T follicular helper cell (primary cell): ENCODE measurements around the gene HDAC4.

ENCODE experiments used
- DNase-seq: peaks from one replicate; pipeline ENCODE4 v3.0.0-alpha.2; 2020; ENCODE audit warnings: low read depth

HDAC4 gene

DNA sequence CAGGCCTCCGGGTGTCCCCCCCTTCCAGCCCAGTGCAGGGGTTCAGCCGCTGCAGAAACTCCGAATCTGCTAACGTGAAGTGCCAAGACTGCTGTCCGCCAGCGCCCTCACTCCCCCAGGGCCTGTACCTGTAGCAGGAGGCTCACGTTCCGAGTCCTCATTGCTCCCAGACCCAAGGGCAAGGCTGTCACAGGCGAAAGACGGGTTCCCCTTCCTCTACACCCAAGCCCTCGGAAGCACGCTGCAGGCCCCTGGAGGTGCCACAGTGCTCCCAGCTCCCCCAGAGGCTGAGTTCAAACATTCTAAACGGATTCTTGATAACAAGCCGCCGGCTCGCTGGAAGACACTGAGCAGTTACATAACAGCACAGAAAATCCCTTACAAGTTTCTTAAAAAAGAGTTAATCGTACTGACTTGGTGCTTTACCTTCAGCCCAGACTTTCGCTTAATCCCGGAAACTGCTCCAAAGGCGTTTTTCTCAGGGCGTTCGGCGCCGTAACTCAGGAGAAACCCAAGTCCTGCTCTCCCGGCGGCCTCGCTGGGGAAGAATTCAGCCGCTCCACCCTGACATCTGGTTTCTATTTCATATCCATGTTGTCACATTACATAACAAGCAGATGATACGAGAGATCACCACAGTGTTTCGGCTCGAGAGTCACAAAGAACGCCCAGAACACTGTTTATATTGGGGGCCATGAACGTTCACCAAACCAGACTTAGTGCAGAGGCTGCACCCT is 92.0 kb downstream of the HDAC4 start:
- DNase-seq: no peak

DNA sequence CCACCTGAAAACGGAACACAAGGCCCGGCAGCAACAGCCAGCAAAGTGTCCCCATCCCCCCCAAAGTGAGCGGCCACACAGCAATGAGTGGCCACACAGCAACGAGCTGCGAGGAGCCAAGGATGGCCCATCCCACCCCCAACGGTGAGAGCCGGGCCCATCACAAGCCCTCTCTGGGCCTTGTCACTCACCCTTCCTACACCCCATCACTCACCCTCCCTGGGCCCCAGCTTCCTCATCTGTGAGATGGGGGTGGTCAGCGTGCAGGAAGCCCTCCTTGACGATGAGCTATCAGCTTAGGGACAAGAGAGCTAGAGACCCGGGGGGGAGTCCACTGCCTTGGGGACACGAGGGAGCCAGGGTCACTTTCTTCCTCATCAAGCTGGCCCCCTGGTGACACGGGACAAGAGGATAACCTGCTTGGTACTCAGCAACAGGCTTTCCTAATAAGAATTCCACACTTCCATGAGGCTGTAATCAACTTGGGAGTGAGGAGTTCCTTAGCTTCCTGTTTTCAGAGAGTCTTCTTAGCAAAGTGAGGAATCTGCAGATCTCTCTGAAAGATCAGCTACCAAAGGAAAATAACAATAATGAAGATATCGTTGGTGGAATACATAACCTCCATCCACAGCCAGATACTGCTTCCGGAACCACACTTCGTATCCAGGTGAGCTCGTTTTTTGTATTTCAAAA is 92.8 kb downstream of the HDAC4 start:
- no peak for DNase-seq

DNA sequence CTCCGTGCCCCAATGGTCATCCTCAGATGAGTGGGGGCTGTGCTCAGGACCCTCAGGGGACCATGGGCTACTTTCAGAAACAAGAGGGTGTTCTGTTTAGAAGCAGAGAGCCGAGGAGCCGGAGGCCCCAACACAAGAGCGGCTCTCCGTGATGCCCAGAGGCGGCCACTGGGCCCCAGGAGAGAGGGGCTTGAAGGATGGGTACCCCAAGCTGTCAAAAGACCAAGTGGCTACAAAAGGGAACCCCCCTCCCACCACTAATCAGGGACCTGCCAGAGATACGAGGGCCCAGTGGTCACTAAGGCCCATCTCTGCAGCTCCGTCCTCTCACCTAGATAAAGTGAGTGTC is 93.6 kb downstream of the HDAC4 start:
- no peak for DNase-seq

DNA sequence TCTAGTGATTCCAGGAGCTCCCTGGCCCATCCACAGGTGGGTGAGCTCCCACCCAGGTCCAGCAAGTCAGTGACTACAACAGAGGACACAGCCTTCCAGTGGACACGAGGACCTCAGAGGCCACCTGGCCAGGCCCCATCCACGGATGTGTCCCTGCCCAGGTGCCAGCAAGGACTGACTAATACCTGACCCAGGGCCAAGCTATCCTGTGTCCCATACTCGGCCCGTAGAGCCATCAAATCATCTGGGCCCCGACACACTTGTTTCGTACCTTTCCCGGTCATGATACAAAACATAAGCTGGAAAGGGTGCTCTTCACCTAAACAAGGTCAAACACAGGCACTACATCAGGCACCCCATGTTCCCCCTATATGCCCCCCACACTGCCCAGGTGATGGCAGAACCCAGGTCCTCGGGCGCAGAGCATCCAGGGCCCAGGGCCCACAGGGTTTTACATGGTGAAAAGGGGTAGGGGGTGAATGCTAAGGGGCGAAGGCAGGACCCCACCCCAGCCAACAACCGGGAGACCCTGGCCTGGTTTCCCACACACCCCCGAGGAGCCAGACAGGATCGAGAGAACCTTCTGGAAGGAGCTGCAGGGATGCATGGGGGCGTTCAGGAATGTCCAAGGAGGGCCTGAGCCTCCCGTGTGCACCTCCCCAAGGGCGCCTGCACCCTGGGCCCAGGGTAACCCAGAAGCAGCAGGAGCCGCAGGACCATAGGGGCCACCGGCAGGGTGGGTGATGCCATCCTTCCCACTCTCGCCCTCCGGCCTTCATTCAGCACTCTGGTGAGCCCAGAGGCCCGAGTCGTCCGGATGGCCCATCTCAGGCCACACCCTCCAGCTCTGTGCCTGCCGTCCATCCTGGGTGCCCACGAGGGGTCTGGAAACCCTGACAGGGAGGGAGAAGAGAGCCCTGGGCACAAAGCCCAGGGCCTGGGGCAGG is 94.3 kb downstream of the HDAC4 start:
- DNase-seq: no peak

DNA sequence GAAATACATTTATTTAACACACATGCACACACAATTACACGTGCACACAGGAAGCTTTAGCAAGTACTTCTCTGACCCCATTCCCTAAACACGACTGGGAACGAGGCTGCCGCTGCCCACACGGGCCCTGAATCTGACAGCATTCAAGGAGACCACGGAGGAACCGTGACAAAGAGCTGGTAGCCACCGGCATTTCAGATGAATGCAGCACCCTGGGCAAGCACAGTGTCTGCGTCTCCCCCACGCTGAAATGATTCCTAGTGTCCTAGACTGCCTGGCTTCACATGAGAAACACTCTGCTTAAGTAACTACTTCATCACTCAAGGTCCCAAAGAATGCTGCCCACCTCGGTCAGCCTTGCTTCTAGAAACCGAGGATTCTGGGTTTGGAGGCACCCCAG is 95.0 kb downstream of the HDAC4 start:
- DNase-seq: no peak

DNA sequence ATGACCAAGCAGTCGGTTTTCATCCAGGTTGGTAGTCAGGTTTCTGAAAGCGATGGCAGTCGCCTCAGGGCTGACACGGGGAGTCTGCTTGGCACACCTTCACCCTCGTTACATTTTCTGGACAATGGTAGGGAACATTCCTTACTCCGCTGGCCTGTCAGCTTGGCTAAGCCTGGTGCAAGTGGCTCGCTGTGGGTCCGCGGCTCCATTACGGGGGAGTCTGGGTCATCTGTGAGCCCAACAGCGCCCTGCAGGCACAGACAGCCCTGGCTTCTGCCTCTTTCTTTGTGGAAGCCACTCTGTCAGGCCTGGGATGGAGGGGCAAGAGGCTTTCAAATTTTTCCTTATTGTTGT is 95.6 kb downstream of the HDAC4 start:
- no peak for DNase-seq

DNA sequence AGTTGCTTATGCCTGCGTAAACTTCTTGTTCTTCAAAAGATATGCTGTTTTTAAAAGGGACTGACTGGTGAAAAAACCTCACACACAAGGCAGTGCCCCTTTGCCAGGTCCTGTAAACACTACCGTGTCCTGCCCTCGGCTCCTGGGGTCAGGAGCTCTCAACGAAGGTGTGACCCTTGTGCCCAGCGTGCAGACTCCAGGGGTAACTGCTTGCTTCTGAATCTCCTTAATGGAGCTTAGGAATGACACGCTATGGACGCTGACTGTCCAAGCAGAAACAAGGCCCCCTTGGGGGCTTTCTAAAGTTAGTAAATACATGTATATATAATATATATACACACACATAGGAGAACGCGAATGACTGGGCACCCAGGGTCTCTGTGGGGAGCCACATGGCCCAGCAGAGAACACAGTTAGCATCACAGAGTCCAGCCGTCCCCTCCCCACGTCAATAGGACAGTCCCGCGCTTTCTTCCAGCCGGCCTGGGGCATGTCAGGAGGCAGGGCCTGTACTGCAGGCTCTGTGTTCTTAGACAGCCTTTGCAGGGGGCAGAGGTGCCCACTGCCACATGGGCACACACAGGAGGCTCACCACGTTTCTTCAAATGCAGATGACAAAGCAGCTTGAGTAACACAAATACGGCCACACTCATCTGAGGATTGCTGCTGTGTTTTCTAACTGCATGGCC is 96.1 kb downstream of the HDAC4 start:
- DNase-seq: no peak

DNA sequence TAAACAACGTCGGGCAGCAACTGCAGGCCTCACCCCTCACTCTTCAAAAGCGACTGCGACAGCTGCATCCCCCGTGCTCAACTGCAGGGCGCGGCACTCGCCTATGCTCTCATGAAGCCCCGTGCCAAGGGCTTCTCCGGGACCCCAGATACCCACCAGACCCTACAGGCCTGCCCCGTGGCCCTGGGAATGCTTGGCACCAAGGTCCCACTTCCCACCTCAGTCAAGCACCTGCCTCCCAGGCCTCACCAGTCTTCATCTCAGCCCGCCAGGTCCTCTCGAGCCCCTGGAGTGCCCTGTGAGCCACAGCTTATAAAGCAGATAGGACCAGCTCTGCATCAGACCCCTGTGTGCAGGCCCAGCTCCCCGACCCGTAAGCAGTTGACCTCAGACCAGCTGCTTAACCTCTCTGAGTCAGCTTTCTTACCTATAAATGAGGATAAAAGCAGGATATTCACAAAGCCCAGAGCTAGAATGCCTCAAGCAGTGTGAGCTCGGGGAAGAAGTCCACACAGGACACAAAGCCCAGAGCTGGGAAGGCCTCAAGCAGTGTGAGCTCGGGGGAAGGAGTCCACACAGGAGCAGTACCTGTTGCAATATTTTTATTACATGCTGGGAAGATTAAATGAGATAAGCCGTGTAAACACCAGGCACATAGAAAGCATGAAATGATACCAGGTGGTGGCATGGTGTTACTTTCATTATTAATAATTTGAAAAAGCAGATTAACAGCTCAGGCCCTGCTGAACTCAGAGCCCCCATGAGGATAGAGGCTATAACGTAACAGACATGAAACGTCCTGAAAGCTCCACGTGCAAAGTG is 96.9 kb downstream of the HDAC4 start:
- DNase-seq: no peak

DNA sequence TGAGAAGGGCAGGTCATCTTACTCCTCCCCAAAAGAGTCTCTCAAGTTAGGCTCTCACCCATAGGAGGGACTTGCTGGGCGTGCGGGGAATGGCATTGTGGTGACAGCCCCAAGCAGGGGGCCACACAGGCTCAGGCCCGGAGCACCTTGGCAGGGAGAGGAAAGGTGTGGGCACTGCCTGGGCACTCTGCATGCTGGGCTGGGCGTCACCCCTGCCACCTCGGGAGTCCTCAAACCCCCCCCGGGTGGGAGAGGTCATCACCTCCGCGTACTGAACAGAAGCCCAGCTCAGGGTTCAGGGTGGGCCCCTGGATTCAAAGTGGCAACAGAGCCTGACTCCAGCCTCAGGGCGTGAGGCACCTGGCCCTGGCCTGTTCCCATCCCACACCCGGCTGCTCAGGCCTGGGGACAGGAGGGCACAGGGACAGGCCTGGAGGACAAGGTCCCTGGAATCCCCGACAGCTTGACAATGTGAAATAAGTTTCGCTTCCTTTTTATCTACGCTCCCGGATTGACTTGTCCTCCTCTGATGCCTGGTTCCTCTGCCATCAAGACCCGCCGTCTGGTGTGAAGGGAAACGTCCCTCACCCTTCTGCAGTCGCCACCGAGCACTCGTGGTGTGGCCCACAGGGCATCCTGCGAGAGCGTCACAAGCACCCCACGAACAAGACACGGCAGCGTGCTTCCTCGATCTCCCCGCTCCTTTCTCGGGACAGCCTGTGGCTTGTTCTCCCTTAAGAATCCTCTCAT is 97.8 kb downstream of the HDAC4 start:
- no peak for DNase-seq

DNA sequence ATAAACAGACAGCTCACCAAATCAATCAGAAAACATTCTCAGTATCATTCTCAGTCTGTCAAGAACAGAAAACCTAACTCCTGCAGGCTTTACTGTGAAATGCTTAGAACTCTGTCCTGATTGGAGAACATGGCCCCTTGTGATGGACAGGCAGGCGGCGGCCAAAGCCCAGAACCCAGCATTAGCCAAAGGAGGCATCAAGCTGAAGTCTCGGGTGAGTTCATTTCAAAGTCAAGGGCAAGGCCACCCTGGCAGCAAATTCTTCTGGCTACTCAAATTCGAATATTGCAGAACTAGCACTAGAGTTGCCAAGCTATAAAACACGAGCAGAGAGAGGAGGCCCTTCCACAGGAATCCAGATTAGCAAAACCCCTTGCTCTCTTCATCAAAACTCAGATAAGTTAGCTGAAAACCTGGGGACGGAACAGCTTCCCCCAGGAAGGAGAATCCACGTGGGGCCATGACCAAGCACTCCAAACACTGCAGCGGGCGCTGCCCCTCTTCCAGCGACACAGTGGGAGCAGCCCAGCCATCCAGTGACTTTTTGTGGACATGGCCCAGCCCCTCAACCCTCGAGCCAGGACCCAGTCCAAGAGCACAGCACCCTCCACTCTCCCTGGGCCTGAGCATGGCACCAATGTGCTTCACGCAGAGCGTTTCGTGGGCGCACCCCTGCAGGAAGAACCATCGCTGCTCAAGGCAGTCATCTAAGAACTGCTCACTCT is 98.6 kb downstream of the HDAC4 start:
- DNase-seq: no peak

DNA sequence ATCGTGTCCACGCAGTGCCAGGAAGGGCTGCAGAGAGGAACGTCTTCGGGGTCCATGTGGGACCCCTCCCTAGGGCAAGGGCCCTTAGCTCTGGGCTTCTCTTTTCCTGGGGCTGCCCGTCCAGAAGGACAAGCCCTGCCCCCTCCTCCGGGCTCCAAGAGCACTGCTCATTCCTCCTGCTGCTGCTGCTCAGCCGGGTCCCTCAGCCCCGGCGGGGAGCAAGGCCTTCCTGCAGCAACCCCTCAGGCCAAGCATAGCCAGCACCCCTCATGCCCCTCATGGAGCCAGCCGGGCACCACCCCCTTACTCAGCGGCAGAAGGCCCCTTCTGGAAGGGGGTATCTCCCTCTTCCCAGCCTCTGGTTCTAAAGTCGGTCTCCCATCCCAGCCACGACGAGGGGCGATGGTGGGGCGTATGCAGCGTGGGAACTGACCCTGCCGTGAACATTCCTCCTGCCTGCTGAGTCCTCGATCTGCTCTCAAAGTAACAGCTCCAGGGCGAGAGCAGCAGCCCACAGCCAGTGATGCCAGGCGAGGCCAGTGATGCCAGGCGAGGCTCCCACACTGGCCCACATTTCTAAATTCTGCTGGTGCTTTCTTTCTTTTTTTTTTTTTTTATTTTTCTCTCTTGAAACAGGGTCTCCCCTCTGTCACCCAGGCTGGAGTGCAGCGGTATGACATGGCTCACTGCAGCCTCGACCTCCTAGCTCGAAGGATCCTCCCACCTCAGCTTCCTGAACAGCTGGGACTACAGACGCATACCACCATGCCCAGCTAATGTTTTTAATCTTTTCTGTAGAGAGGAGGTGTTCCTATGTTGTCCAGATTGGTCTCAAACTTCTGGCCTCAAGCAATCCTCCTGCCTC is 99.7 kb downstream of the HDAC4 start:
- no peak for DNase-seq

DNA sequence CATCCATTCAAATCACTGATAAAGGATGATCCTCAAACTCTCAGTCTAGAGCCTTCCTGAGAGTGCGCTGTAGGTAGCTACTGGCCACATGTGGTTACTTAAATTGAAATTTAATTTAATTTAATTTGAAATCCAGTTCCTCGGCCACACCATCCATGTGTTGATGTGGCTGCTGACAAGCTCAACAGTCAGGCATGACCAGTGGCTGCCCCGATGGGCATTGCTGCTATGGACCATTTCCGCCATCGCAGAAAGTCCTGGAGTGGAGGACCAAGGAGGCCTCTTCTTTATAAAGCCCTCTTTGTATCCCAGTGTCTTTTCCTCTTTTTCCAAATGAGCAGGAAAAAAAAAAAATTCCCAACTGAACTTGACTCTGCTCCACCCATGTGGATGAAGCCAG is 100.6 kb downstream of the HDAC4 start:
- no peak for DNase-seq

DNA sequence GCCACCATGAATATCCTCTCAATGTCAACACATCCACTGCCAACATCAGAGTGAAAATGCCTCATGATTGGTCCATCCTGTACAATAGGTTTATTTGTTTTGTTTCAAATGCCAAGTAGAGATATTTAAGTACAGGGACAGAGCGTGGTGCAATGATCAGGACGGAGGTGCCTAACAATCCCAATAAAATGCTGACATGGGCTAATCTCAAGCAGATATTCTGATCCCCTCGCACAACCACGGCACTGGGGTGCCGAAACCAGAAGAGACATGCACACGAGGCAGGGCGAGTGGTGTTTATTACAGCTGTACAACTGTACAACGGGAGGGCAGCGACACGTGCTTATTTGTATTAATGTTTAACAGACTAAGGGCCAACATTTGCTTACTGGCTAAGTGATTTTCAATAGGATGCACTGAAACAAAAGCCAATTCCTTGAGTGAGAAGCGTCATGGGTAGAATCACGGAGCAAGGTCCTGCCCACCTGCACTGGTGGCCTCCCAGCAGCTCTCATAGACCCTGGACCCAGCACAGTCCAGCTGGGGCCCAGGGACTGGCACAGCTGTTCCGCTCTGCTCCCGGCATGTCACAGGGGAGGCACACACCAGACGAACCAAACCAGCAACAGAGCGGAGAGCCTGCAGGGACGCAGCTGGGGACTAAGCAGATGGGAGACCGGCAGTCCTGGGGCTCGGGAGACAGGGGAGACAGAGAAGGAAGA is 101.4 kb downstream of the HDAC4 start:
- no peak for DNase-seq

DNA sequence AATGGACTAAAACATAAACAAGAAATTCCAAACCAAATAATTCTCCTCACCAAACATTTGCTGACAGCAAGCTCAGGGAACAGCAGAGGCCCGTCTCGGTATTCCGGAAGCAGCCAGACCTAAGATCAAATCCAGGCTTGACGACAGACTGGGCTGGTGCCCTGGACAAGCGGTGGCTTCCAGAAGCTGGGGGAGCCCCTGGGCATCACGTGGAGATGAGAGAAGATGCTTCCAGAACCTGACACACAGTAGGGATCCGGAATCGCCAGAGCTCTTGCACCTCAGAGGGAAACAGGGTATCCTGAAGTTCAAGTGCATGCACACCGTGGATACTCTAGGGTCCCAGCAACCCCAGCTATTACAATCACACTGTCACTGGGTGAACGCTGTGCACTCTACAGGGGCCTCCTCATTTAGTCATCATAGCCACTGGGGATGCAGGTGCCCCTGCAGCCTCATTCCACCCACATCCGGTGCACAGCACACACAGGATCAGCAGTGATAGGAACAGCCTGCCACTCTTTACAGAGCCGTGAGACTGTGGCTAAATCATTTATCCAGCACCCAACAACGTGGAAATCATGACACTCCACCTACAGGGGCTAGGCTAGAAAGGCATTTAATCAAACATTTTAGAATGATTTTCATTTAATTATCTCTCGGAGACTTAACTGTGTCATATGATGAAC is 102.6 kb downstream of the HDAC4 start:
- DNase-seq: peak; percentile 69

DNA sequence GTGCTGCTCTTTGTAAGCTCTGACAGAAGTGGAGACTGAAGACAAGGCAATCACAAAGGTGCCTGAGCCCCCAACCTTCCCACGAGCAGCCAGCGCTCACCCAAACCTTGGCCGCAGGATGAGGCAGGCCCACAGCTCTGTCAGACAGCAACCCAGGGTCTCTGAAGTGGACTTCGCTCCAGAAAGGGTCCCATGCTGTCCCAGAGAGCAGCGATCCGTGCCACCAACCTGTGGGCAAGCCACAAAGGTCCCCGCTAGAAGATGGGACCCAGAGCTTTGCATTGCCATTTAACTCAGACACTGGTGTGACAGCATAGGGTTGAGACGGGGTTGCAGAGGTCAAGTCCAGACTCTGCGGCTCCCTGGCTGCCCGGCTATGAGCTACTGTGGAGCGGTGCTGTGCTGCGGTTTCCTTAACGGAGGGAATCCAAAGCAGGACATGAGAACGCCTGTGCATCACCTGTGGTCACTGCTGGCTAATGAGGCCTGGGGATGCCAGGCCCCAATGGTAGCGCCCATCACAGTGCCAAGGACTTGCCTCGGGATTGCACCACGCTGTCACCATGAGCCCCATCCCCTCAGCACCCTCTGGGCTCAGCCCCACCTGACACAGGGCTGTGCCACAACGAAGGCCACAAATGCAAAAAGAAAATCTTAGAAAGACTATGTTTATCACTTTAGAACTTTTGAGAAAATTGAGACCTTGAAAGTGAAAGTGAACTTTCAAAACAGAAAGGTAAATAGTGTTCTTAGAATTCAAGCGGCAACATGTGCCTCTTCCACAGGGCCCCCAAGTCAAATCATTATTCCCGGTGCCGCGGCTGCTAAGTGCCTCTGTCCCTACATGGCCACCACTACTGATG is 103.4 kb downstream of the HDAC4 start:
- no peak for DNase-seq

DNA sequence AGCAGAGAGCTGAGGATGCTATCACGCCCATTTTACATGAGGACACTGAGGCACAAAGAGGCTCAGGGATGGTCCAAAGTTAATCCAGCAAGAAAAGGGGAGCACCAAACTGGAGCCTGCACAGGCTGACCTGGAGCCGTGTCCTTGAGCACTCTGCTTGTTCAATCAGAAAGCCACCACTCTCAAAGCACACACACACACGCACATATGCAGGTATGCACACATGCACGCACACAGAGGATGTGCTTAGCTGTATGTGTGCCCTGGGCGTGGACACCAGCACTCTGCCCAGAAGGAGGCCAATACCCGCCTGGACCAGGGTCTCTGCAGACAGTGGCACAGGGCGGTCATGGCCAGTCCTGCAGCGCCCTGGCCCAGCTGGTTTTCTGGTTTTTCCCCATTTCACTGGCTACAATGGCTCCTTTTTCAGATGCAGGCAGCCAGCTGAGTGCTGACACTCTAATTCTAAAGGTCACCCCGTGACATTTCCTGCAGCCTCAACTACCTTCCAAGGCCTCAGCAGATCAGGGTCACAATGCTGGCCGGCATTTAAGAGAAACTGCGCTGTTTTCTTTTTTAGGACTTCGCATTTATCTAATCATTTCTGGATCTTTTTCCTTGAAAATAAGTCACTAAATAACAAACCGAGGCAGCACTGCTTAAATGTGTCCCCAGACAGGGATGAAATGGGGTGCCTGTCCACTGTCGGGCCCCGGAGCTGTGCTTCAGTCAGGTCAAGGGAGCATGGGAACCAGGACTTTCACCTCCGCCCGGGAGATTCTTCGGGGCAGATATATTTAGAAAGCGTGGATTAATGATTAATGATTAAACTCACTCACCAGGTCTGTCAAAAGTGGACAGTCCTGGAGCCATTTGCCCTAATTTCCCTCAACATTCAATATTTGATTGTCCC is 104.5 kb downstream of the HDAC4 start:
- no peak for DNase-seq
